AG04450 (cell line): ENCODE measurements around the gene NAIF1. TPM values are rescaled to one million over a fixed set of nuclear protein-coding genes. Genes with fewer than 3 reads are reported as not detected.
A peak's percentile ranks its signal among the peaks of the same experiment; 100 is the strongest.

ENCODE experiments used
- CTCF ChIA-PET: fragments of 300-600, 350-600 bp; formaldehyde crosslinking; extraction: SDS; loops from one replicate; lab custom pipeline; 2022; ENCODE audit warnings: antibody characterized with exemption, inconsistent platforms; lab: Charles Lee
- POLR2A ChIA-PET: fragments of 350-600 bp; formaldehyde crosslinking; extraction: SDS; loops from one replicate; lab custom pipeline; 2021; ENCODE audit warnings: antibody characterized with exemption, inconsistent platforms; lab: Yijun Ruan, JAX
- DNase-seq: peaks from one replicate; pipeline ENCODE4 v3.0.0-alpha.2; 2011; ENCODE audit warnings: low read depth, low spot score
- H3K27ac ChIP-seq: one replicate; pipeline ENCODE4 v1.5.1; 2012; ENCODE audit warnings: low read depth, low read length, control low read depth
- H3K27me3 ChIP-seq: one replicate; pipeline ENCODE4 v1.6.0; 2012; ENCODE audit warnings: low read length; ENCODE audit not compliant: control insufficient read depth, insufficient read depth
- H3K4me3 ChIP-seq: 2 replicates; pipeline ENCODE4 v1.5.1; 2011; ENCODE audit warnings: mild to moderate bottlenecking, low read depth, low read length, control low read depth
- H3K9me3 ChIP-seq: 2 replicates; pipeline ENCODE4 v1.5.1; 2012; ENCODE audit warnings: low read length; ENCODE audit not compliant: control insufficient read depth, insufficient read depth
- polyA minus RNA-seq: library from RNA; depleted of rRNA, polyadenylated mRNA; stranded (reverse); fragments of >200 nt; gene quantifications from 2 replicates; pipeline ENCODE4 v1.2.3, GENCODE V29; 2011; rRNA and poly(A)+ RNA removed
- polyA plus RNA-seq: library from polyadenylated mRNA; depleted of rRNA; stranded (reverse); fragments of >200 nt; gene quantifications from 2 replicates; pipeline ENCODE4 v1.2.3, GENCODE V29; 2011; rRNA removed
- TF ChIP-seq, protein P1 (sequence below): IDR thresholded peaks from 2 replicates; pipeline ENCODE4 v1.5.1; 2011; ENCODE audit warnings: low read depth, low read length, control low read depth, inconsistent platforms

The NAIF1 gene
- 7.5 and 8.9 TPM in 2 replicates for polyA plus RNA-seq
- polyA minus RNA-seq, result 6.9 and 9.8 TPM in 2 replicates

- peaks cover 7% of the 10 kb centered on the region; the same call in 1 of the 2 replicates for H3K9me3 ChIP-seq
- DNase-seq, result peak; percentile 99
- ChIA-PET CTCF (interaction anchor here (0.6 to 1.9 kb wide), 7 partner anchors 9 to 124 kb away, joined by 3 to 10 read pairs (median 4); no protein-coding TSS in a partner anchor), POLR2A (interaction anchor here (0.6 to 2.4 kb wide), 7 partner anchors 12 to 1379 kb away, joined by 4 to 25 read pairs (median 6); no protein-coding TSS in a partner anchor)
- peak within 1 kb of the TSS; percentile 100 for H3K27ac ChIP-seq
- TF ChIP-seq, protein P1, sequence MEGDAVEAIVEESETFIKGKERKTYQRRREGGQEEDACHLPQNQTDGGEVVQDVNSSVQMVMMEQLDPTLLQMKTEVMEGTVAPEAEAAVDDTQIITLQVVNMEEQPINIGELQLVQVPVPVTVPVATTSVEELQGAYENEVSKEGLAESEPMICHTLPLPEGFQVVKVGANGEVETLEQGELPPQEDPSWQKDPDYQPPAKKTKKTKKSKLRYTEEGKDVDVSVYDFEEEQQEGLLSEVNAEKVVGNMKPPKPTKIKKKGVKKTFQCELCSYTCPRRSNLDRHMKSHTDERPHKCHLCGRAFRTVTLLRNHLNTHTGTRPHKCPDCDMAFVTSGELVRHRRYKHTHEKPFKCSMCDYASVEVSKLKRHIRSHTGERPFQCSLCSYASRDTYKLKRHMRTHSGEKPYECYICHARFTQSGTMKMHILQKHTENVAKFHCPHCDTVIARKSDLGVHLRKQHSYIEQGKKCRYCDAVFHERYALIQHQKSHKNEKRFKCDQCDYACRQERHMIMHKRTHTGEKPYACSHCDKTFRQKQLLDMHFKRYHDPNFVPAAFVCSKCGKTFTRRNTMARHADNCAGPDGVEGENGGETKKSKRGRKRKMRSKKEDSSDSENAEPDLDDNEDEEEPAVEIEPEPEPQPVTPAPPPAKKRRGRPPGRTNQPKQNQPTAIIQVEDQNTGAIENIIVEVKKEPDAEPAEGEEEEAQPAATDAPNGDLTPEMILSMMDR, result 0 out of 2 replicates have a peak, but pooled peaks have one; percentile 2
- H3K4me3 ChIP-seq, result peak within 1 kb of the TSS; percentile 93
- no peaks in the 10 kb centered on the region for H3K27me3 ChIP-seq
Observed at GRCh38 chr9:128066713-128067644, at the start of gene NAIF1. Gene NAIF1 (minus strand): TSS chr9:128067320. CDS start chr9:128067101, 219 bp downstream.

DNA sequence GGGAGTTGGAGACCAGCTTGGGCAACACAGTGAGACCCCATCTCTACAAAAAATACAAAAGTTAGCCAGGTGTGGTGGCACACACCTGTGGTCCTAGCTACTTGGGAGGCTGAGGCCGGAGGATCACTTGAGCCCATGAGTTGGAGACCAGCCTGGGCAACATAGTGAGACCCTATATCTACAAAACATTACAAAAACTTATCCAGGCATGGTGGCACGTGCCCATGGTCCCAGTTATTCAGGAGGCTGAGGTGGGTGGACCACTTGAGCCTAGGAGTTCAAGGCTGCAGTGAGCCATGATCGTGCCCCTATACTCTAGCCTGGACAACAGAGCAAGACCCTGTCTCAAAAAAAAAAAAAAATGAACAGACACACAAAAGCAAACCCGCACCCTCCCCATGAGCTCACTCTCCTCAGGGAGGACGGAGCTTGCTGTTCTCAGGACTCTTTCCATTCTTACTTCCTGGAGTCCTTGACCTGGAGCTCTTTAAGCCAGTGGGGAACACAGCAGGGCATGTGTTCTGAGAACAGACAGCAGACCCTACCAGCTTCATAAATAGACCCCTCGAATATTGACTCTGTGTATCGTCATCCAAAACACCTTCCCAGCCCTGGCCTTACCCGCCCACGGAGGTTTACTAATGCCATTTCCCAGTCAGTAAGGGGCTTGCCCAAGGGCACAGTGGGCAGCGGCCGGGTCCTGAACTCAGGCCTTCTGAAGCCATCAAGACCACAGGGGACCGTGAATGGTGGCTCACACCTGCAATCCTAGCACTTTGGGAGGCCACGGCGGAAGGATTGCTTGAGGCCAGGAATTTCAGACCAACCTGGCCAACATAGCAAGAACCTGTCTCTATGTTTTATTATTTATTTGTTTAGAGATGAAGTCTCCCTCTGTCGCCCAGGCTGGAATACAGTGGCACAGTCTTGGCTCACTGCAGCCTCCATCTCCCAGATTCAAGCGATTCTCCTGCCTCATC, 49.3 kb upstream of the NAIF1 start:
- Histone ChIP-seq H3K27ac (no peak overlapping the region), H3K4me3 (no peak overlapping the region), H3K9me3 (peaks cover 4% of the 10 kb centered on the region; the same call in 1 of the 2 replicates), H3K27me3 (no peaks in the 10 kb centered on the region)
- POLR2A ChIA-PET, result interaction anchor here (0.9 to 1.1 kb wide), 2 partner anchors 17 to 25 kb away, joined by 3 read pairs; no protein-coding TSS in a partner anchor
- DNase-seq, result no peak
- TF ChIP-seq, protein P1, result no peak
- CTCF ChIA-PET, result interaction anchor here (0.6 to 3.9 kb wide), 8 partner anchors 8 to 185 kb away, joined by 4 to 102 read pairs (median 23); partner anchors contain the start of gene PTGES2

- CTCF ChIA-PET, result interaction anchor here (0.6 to 3.9 kb wide), 6 partner anchors 9 to 184 kb away, joined by 4 to 102 read pairs (median 4); no protein-coding TSS in a partner anchor
- Histone ChIP-seq H3K9me3 (peaks cover 4% of the 10 kb centered on the region; the same call in 1 of the 2 replicates), H3K4me3 (no peak overlapping the region), H3K27me3 (no peaks in the 10 kb centered on the region), H3K27ac (no peak overlapping the region)
- TF ChIP-seq, protein P1, result no peak
- DNase-seq, result no peak
- POLR2A ChIA-PET, result interaction anchor here (0.7 to 1.2 kb wide), 3 partner anchors 13 to 313 kb away, joined by 3 to 4 read pairs (median 4); partner anchors contain the start of gene FPGS
Observed at GRCh38 chr9:128115187-128116103, 48.3 kb upstream of the NAIF1 start.
